ENCODE measurements around the gene SNRPD2. TPM values are rescaled to one million over a fixed set of nuclear protein-coding genes. Genes with fewer than 3 reads are reported as not detected.

Gene SNRPD2
- total RNA-seq, 1 experiment from 2014 or later = 793 TPM

DNA sequence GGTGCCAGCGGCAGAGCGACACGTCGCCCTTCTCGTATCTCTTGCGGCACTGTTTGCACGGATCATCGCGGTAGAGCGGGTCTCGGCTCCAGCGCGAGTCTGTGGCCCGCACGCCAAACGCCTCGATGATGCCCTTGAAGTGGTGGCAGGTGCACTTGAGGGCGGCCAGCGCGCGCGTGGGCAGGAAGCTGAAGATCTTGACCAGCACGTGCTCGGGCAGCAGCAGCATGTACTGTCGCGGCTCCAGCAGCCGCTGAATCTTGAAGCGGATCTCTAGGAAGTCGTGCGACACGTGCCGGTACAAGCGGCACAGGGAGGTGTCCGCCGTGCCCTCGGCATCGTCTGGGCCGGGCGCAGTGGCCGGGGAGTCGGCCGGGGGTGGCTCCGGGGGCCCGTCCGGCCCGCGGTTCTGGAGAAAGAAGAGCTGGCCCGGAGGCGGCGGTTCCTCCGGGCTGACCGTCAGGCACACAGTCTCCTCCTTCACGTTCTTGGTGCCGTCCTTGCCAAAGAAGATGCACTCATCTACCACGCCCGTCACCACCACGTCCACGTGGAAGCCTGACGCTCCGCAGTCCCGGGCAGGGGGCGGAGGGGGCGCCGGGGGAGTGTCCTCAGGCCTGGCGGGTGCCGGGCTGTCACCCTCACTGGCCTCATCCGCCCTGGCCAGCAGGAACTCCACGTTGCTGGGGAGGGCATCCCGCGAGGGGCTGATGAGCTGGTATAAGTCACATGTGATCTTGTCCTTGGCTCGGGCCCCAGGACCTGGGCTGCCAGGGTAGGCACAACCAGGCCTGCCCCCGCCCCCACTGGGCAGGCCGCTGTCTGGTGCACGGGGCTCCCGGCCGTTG is 20.3 kb upstream of the SNRPD2 start:
- no peak overlapping the region for H2AFZ ChIP-seq (ENCODE audit: low read length)
- WGBS (ENCODE audit: extremely low coverage, insufficient read length, low lambda C conversion rate) = no CpG with 5 or more reads among the region's 76 CpGs
- H3K23ac ChIP-seq (ENCODE audit: insufficient read length, low read depth, low read length) = no peak overlapping the region
- H2BK20ac ChIP-seq (ENCODE audit: low read depth, low read length, poor library complexity, severe bottlenecking) = no peak overlapping the region
- no peak overlapping the region for H3K9ac ChIP-seq (ENCODE audit: extremely low read depth, insufficient read length, low read length)
- H3K4ac ChIP-seq (ENCODE audit: low read depth, low read length) = no peak overlapping the region
- H4K20me1 ChIP-seq (ENCODE audit: control insufficient read depth, insufficient read depth, insufficient read length) = no peaks in the 10 kb centered on the region
- H3K27ac Mint-ChIP-seq = no peak overlapping the region
- no peaks in the 10 kb centered on the region for H3K27me3 ChIP-seq (ENCODE audit: insufficient read depth, low read length)
- no peak for DNase-seq
- H4K8ac ChIP-seq (replicated peaks; ENCODE audit: insufficient read length, low read depth, low read length) = no peak overlapping the region
- H3K18ac ChIP-seq (ENCODE audit: insufficient read length, low read depth, low read length) = no peak overlapping the region
- H3K9me3 ChIP-seq (ENCODE audit: control insufficient read depth, low read depth, low read length) = no peaks in the 10 kb centered on the region
- H3K14ac ChIP-seq (ENCODE audit: insufficient read depth, low read length) = no peak overlapping the region
- H3K27me3 Mint-ChIP-seq (ENCODE audit: low read depth) = no peaks in the 10 kb centered on the region; the same call in 1 of the 2 replicates
- no peak overlapping the region for H3T11ph ChIP-seq (ENCODE audit: low read length)
- H3K4me2 ChIP-seq (ENCODE audit: insufficient read depth, insufficient read length, low read length) = no peak overlapping the region
- H2BK12ac ChIP-seq (ENCODE audit: insufficient read length, low read depth, low read length) = no peak overlapping the region
- no peak overlapping the region for H2BK120ac ChIP-seq (ENCODE audit: low read depth, low read length, poor library complexity, severe bottlenecking)
- H3K27ac ChIP-seq (ENCODE audit: insufficient read length, low read depth, low read length) = no peak overlapping the region
- H3K79me2 ChIP-seq (ENCODE audit: insufficient read depth, low read length) = peaks cover 12% of the 10 kb centered on the region; the same call in 1 of the 2 replicates
- H3K4me3 Mint-ChIP-seq = no peak overlapping the region
- H4K5ac ChIP-seq (ENCODE audit: insufficient read length, low read depth, low read length) = no peak overlapping the region
- H2BK15ac ChIP-seq (ENCODE audit: low read depth, low read length) = no peak overlapping the region
- peaks cover 9% of the 10 kb centered on the region for H3K23me2 ChIP-seq (ENCODE audit: insufficient read length, low read depth, low read length, poor library complexity, severe bottlenecking)
- H2AK5ac ChIP-seq (ENCODE audit: insufficient read length, low read length) = no peak overlapping the region
- TF ChIP-seq, protein P1, sequence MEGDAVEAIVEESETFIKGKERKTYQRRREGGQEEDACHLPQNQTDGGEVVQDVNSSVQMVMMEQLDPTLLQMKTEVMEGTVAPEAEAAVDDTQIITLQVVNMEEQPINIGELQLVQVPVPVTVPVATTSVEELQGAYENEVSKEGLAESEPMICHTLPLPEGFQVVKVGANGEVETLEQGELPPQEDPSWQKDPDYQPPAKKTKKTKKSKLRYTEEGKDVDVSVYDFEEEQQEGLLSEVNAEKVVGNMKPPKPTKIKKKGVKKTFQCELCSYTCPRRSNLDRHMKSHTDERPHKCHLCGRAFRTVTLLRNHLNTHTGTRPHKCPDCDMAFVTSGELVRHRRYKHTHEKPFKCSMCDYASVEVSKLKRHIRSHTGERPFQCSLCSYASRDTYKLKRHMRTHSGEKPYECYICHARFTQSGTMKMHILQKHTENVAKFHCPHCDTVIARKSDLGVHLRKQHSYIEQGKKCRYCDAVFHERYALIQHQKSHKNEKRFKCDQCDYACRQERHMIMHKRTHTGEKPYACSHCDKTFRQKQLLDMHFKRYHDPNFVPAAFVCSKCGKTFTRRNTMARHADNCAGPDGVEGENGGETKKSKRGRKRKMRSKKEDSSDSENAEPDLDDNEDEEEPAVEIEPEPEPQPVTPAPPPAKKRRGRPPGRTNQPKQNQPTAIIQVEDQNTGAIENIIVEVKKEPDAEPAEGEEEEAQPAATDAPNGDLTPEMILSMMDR (conservative IDR thresholded peaks at IDR 0.05) = no peak
- no peak overlapping the region for H4K91ac ChIP-seq (ENCODE audit: insufficient read length, low read depth, low read length)
- H2BK5ac ChIP-seq (ENCODE audit: insufficient read length, low read length) = no peak overlapping the region
- H3K9me3 Mint-ChIP-seq = no peaks in the 10 kb centered on the region
- H3K56ac ChIP-seq (ENCODE audit: insufficient read length, low read depth, low read length) = no peak overlapping the region
- no peaks in the 10 kb centered on the region for H3K4me1 ChIP-seq (ENCODE audit: insufficient read depth, low read length)
- H3K36me3 Mint-ChIP-seq (ENCODE audit: insufficient read depth in 1 of 3, low read depth in 3 of 3) = peaks cover 13 to 22% (median 14%) of the 10 kb centered on the region in 3 experiments; a peak in 6 of 7 replicates
- peaks cover 15 to 30% of the 10 kb centered on the region in 2 experiments for H3K4me1 Mint-ChIP-seq
- H3K79me1 ChIP-seq (ENCODE audit: insufficient read depth, low read depth, low read length, poor library complexity, severe bottlenecking) = no peaks in the 10 kb centered on the region

Data from H9 (cell line).